HG03280 (cell line): ENCODE results near the gene EPS8L3.
"Not testable (repeated sequence)": the region's sequence is repeated elsewhere in the genome, so short reads cannot be mapped to it uniquely, and the experiment has no call there.

ENCODE experiments used
- ATAC-seq: cut with Tn5 transposase; IDR thresholded peaks from one replicate; pipeline ENCODE4 v1.9.1; 2021; ENCODE audit warnings: mild to moderate bottlenecking, moderate library complexity; ENCODE audit not compliant: unreplicated experiment

Gene EPS8L3

GRCh38 chr1:109766991-109767636 lies 3.4 kb upstream of the EPS8L3 start:
- ATAC-seq = not testable (repeated sequence)

DNA sequence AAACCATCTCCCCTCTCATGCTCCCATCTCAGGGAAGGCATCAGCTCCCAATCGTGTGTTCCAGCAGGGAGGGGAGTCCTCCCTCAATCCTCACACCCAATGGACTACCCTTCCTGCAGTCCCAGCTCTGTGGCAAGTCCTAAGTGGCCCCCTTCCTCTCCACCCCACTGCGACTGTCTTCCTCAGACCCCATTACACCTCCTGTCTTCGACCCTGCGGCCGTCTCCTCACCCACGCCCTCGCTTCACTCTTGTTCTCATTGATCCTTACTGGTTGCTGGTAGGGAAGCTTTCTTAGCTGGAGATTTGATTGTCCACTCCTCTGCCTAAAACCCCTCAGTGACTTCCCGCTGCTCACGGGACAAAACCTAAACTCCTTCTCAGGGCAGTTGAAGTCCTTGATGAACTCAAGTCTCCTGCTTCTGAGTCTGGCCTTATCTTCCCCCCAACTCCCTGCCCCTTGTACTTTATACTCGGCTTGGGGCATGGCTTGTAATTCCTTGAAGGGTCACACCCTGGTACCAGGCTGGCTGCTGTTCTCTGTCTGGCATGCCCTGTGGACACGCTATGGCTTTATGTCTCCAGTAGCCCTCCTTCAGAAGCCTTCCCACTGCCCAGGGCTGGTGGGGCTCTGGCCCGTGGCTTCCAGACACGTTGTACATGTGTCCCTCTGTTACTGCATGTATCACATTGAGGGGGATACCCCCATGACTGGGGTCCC lies 2.3 kb upstream of the EPS8L3 start:
- no peak for ATAC-seq

GRCh38 chr1:109765483-109765815 lies 1.7 kb upstream of the EPS8L3 start:
- no peak for ATAC-seq

DNA sequence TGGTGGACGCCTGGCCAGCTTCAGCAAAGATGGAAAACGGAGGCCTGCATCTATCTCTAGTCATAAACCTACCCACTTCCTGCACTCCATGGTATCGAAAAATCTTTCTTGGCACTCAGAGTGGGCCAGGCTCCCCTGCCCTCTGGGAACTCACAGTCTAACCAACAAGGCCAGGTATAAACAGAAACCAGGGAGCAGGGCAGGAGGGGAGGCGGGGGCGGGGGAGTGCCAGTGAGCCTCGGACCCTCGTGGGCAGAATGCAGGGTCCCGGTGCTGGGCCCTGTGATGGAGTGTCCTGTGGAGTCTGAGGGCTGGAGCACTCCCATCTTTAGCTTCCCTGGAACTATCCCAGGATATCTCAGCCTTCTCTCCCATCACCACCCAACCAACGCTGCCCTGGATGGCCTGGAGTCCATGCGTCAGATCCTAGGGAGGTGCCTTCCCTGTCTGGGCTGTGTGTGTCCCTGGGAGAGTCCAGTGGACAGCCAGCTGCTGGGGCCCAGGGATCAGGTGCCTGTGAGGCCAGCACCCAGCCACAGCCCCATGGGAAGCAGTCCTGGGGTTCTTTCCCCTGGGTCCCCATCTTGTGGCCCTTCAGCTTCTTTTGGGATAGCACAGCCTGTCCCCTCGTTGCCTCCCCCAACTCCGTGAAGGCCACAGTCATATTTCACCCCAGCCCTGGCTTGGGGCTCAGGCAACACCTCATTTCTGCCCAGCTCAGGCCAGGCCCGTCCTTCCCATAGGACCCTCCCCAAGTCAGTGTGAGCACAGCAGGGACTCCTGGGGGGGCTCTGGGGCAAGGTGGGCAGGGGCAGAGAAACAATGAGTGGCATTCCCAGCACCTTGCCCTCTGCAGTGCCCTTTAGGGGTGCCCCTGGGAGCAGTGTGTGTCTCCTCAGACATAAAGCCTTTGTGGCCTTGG lies 1.1 kb upstream of the EPS8L3 start:
- no peak for ATAC-seq

GRCh38 chr1:109762821-109763645 lies 690 bp downstream of the EPS8L3 start:
- no peak for ATAC-seq

GRCh38 chr1:109762039-109762585 lies 1.6 kb downstream of the EPS8L3 start:
- ATAC-seq = no peak

- ATAC-seq = no peak
Measured at GRCh38 chr1:109761227-109762038, 2.3 kb downstream of the EPS8L3 start.

DNA sequence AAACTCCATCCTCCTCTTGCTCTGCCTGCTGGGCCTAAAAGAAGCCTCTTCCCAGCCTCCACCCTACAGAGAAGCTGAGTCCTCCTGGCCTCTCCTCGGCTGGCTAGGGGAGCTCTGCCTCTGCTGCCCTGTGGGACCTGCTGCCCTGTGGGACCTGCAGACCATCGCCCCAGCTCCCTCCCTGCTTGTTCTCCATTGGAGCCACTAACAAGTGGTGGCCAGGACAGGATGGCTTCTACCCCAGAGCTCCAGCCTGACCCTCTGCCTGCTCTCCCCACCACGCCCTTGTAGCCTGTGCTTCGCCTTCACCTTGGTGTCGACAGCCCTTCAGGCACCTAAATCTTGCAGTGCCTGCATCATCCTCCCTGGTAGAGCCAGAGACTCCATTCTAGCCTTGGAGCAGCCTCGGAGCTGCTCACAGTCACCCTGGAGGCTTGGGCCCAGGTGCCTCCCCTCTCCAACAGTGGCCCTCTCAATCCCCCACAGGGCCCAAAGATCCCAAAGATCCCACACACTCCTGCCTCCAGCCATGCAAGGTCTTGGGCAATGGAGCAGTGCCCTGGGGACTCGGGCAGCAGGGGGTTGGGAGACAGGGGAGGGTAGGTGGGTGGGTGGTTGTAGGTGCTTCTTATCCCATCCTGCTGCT lies 3.0 kb downstream of the EPS8L3 start:
- no peak for ATAC-seq

- ATAC-seq = no peak
Measured at GRCh38 chr1:109759513-109760334, 4.0 kb downstream of the EPS8L3 start.

- no peak for ATAC-seq
Measured at GRCh38 chr1:109757936-109758786, 5.6 kb downstream of the EPS8L3 start.

GRCh38 chr1:109756848-109757521 lies 6.7 kb downstream of the EPS8L3 start:
- no peak for ATAC-seq

- not testable (repeated sequence) for ATAC-seq
Measured at GRCh38 chr1:109756325-109756724, 7.4 kb downstream of the EPS8L3 start.

GRCh38 chr1:109754738-109755137 lies 9.0 kb downstream of the EPS8L3 start:
- no peak for ATAC-seq

GRCh38 chr1:109751531-109752260 lies 12.0 kb downstream of the EPS8L3 start:
- no peak for ATAC-seq

DNA sequence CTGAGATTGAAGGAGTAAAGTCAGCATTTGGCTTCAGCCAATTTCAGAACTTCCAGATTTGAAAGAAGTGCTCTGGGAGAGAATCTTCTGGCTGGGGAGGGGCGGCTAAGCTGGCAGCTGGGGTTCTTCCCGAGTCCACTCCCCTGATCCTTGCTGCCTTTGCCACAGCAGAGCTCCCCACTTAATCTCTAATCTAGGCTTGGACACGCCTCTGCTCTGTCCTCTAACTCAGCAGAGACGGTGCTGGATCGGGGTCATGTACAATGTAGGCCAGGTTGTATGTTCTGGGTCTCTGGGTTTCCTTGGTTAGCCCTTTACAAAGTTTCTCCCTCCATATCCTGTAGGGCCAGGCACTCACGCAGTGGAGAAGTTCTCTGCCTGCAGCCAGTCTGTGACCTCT lies 12.8 kb downstream of the EPS8L3 start:
- no peak for ATAC-seq

DNA sequence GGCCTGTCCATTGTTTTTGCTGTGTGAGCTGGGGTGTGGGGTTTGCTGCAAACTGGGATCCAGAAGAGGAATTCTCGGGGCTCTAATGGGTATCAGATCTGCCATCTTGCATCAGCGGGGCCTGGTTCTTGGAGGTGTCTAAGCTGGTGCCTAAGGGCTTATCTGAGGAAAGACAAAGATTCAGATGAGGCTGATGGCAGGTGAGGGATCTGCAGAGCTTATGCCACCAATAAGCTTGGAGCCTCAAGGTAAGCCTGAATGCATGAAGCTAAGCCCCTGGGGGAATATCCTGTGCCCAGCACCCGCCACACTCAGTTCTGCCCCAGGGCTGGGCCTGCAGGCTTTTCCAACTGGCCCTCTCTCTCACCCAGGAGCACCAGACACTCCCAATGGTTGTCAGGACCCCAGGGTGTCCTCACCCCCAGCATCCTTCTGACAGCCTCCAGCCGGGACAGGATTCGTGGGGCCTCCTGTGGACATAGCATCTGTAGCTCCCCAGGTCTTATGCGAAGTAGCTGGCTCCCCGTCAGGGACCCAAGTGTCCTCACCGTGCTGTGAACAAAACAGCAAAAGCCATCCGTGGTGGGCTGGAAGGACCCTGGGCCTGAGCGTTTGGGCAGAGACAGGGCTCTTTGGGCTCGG lies 13.4 kb downstream of the EPS8L3 start:
- no peak for ATAC-seq
